NT2/D1 (cell line): Measurements from ENCODE around the gene RHOBTB3.

ENCODE experiments used
- SUZ12 ChIP-seq: IDR thresholded peaks from 2 replicates; pipeline ENCODE4 v1.6.1; 2011; ENCODE audit not compliant: insufficient read length, insufficient read depth; ENCODE audit errors: extremely low read depth
- YY1 ChIP-seq: IDR thresholded peaks from 2 replicates; pipeline ENCODE4 v1.6.1; 2011; ENCODE audit not compliant: insufficient read length, insufficient read depth
- ZNF274 ChIP-seq: IDR thresholded peaks from 2 replicates; pipeline ENCODE4 v1.6.1; 2011; ENCODE audit warnings: mild to moderate bottlenecking, low read depth, low read length

- TF ChIP-seq YY1 (no peak), SUZ12 (no peak), ZNF274 (no peak)
These were observed 77.0 kb downstream of the RHOBTB3 start for GRCh38 chr5:95808013-95808685.
